AG09309 (cell line): ENCODE data around the gene RGCC.
"Not testable (repeated sequence)": the region's sequence is repeated elsewhere in the genome, so short reads cannot be mapped to it uniquely, and the experiment has no call there.

Experiments
- DNase-seq: peaks from one replicate; pipeline ENCODE4 v3.0.0-alpha.2; 2010; ENCODE audit warnings: low read depth
- H3K4me3 ChIP-seq: 2 replicates; pipeline ENCODE4 v1.5.1; 2011; ENCODE audit warnings: mild to moderate bottlenecking, low read depth, low read length, moderate library complexity; ENCODE audit not compliant: control insufficient read depth
- TF ChIP-seq, protein P1 (sequence below): IDR thresholded peaks from 2 replicates; pipeline ENCODE4 v1.5.1; 2011; ENCODE audit warnings: mild to moderate bottlenecking, low read depth, low read length, inconsistent platforms; ENCODE audit not compliant: insufficient read depth, control insufficient read depth; ENCODE audit errors: missing control alignments

RGCC gene

DNA sequence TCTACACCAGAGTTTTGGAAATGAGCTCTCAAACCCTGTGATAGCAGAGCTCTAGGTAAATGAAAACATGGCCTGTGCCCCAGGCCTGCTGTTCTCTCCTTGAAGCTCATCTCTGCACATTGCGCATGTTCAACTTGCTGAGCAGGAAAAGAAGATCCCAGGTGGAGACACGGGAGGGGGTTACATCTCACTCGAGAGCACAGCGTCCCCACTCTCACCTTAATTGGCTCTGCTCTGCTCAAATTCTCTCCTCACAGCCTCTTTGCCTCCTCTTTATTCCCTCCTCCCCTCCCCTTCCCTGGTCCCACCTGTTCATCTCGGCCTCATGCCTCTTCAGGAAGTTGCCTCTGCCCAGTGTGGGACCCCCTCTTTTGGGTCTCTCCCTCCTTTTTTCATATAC, 44.7 kb downstream of the RGCC start:
- H3K4me3 ChIP-seq: no peak overlapping the region
- TF ChIP-seq, protein P1, sequence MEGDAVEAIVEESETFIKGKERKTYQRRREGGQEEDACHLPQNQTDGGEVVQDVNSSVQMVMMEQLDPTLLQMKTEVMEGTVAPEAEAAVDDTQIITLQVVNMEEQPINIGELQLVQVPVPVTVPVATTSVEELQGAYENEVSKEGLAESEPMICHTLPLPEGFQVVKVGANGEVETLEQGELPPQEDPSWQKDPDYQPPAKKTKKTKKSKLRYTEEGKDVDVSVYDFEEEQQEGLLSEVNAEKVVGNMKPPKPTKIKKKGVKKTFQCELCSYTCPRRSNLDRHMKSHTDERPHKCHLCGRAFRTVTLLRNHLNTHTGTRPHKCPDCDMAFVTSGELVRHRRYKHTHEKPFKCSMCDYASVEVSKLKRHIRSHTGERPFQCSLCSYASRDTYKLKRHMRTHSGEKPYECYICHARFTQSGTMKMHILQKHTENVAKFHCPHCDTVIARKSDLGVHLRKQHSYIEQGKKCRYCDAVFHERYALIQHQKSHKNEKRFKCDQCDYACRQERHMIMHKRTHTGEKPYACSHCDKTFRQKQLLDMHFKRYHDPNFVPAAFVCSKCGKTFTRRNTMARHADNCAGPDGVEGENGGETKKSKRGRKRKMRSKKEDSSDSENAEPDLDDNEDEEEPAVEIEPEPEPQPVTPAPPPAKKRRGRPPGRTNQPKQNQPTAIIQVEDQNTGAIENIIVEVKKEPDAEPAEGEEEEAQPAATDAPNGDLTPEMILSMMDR: no peak
- no peak for DNase-seq

DNA sequence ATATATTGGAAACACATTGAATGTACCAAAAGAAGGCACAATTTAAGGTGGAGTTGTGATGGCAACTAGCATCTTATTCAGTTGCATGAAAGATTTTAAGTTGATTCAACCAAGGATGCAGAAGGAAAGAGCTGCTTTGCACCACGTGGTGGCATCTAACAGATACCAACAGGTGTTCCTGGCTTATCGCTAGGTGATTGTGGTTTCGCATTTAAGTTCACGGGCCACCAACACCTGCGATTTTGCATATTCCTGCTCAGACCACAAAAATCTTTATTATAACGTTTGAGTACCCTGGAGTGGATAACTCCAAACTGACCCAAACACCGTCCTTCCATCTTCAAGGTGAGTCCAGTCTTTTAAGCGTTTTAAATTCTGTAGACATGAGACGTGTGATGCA, 45.3 kb downstream of the RGCC start:
- no peak overlapping the region for H3K4me3 ChIP-seq
- DNase-seq: no peak
- TF ChIP-seq, protein P1: no peak

DNA sequence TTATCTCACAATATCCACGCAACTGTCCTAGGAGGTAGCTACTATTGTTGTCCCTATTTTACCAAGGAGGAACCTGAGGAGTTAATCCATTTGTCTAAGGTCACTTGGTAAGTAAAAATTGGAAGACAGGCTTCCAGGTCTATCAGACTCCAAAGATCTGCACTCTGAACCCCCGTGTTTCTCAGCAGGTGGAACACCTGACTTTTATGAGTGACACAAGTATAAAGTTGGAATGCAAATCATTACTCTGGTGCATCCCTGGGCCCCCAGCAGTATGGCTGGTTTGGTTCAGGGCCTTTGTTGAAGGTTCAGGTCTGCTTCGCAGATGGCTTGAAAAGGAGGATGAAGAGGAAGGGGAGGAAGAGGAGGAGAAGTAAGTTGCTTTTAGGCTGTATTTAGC, 46.0 kb downstream of the RGCC start:
- no peak overlapping the region for H3K4me3 ChIP-seq
- TF ChIP-seq, protein P1: no peak
- no peak for DNase-seq

DNA sequence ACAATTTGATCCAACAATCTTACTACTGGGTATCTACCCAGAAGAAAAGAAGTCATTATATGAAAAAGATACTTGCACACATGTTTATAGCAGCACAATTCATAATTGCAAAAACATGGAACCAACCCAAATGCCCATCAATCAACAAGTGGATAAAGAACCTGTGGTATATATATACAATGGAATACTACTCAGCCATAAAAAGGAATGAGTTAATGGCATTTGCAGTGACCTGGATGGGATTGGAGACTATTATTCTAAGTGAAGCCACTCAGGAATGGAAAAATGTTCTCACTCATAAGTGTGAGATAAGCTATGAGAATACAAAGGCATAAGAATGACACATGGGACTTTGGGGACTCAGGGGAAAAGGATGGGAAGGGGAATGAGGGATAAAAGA, 47.3 kb downstream of the RGCC start:
- not testable (repeated sequence) for DNase-seq, H3K4me3 ChIP-seq

DNA sequence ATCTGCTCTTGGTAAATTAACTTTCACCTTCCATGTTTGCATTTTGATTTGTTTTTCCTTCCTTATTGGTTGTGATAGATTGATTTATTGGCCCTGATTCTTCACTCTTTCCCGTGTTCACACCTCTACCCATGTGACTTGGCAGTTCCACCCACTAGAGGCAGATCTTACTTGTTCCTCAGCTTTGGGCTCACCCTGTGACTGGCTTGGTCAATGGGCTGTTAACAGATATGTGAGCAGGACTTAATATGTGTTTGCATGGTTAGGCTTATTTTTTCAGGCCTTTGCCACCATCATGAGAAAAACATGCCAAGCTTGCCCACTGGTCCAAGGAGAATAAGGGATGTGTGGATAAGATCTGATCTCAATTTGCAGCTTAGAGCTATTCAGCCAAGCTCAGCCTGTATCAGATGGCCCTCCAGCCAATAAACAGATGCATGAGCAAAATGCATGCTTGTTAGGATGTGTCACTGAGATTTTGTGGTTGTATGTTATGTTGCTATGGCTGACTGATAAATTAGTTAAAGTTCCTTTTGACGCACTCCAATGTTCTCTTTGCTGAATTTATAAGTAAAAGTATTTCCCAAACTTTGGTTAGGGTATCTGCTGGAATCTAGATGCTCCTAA, 48.0 kb downstream of the RGCC start:
- TF ChIP-seq, protein P1: no peak
- DNase-seq: peak; percentile 85
- no peak overlapping the region for H3K4me3 ChIP-seq

DNA sequence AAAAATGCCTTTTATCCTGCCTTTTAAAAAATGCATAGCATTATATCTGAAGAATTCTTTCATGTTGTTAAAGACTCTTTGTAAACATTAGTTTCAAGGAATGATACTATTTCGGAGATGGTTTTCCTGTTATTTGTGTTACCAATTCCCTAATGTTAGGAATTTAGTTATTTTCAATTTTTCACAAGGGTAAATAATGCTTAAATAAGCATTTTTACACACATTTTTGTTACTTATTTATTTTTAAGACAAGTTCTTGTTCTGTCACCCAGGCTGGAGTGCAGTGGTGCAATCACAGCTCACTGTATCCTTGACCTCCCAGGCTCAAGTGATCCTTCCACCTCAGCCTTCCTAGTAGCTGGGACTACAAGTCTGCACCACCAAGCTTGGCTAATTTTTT, 49.0 kb downstream of the RGCC start:
- no peak overlapping the region for H3K4me3 ChIP-seq
- TF ChIP-seq, protein P1: no peak

DNA sequence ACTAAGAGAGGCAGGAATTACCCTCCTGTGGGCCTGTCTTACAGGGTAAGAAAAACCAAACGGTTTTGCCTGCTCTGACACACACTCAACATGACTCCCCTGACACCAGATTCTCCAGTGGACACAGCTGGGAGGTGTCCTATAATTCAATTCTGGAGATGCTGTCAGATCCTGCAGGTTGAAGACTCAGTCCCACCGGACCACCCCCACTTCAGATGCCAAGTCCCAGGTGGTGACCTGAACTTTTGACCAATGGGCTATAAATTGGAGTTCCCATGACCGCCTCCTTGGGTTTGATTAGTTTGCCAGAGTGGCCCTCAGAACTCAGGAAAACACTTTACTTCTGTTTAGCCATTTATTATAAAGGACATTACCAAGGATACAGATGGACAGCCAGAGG, 52.6 kb downstream of the RGCC start:
- TF ChIP-seq, protein P1: no peak
- no peak overlapping the region for H3K4me3 ChIP-seq

More for the DNA sequence above, 49.0 kb downstream of the RGCC start:
- no peak for DNase-seq

More for the DNA sequence above, 52.6 kb downstream of the RGCC start:
- no peak for DNase-seq
